ENCODE results near the gene AQP4. TPM values are rescaled to one million over a fixed set of nuclear protein-coding genes. Genes with fewer than 3 reads are reported as not detected.

Gene AQP4
- total and polyA plus RNA-seq, 2 of the 13 experiments (the other 11 are each of a cell fraction or from before 2014, with no cell fraction given), result 0.20 to 0.62 TPM

DNA sequence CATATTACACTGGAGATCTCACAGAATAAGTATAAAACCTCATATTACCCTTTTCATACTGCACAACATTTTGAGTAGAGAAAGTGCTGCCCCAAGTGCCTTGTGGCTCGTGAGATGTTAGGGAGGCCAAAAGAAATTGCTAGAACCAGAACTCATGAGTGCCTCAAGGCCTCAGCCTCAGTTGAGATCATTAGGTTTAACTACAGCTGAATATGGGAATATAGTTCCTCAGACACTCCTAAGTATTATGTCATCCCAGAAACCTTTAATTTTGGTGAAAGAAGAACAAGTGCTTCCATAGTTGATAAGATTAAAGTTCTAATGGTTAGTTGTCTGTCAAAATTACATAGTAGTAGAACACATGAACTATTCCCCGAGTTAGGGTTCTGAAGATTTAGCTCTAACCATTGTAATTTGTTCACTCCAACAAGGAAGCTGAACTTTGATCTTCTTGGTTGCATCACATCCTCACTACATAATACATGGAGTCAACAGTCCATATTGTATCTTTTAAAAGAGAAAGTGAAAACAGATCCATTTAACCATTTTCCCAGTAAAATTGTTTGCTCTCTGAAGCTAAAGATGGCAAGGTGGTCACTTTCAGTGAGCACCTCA lies 9.6 kb upstream of the AQP4 start (continued):
- TF ChIP-seq ZNF562 (CRISPR knock-in tag; IDR thresholded peaks at IDR 0.05; ENCODE audit: borderline replicate concordance) (no peak), ZBTB42 (CRISPR knock-in tag; IDR thresholded peaks at IDR 0.05) (no peak), MBD4 (IDR thresholded peaks at IDR 0.05; ENCODE audit: borderline replicate concordance, low read length) (no peak), HNF4A (CRISPR knock-in tag; IDR thresholded peaks at IDR 0.05) (peak; percentile 94), ZNF879 (CRISPR knock-in tag; IDR thresholded peaks at IDR 0.05) (no peak), ZNF619 (CRISPR knock-in tag; IDR thresholded peaks at IDR 0.05) (no peak), ZSCAN9 (CRISPR knock-in tag; IDR thresholded peaks at IDR 0.05; ENCODE audit: borderline replicate concordance) (no peak), ERF (CRISPR knock-in tag; IDR thresholded peaks at IDR 0.05) (no peak), ZNF224 (CRISPR knock-in tag; IDR thresholded peaks at IDR 0.05) (no peak), EHMT2 (IDR thresholded peaks at IDR 0.05; ENCODE audit: borderline replicate concordance, low read depth, low read length) (peak; percentile 85), ELF1 (CRISPR knock-in tag; IDR thresholded peaks at IDR 0.05) (peak; percentile 35; the same call in 1 of the 2 replicates), MYC (CRISPR knock-in tag; IDR thresholded peaks at IDR 0.05; ENCODE audit: borderline replicate concordance) (no peak), ZNF775 (CRISPR knock-in tag; IDR thresholded peaks at IDR 0.05; ENCODE audit: borderline replicate concordance) (no peak), SAP130 (CRISPR knock-in tag; IDR thresholded peaks at IDR 0.05; ENCODE audit: low read depth) (peak; percentile 50; the same call in 1 of the 2 replicates), RARA (CRISPR knock-in tag; IDR thresholded peaks at IDR 0.05) (0 out of 2 replicates have a peak, but pooled peaks have one; percentile 12), CBX5 (CRISPR knock-in tag; IDR thresholded peaks at IDR 0.05; ENCODE audit: borderline replicate concordance) (no peak), FLYWCH1 (CRISPR knock-in tag; IDR thresholded peaks at IDR 0.05) (no peak), MIER2 (CRISPR knock-in tag; IDR thresholded peaks at IDR 0.05) (0 out of 2 replicates have a peak, but pooled peaks have one; percentile 58)
- TF ChIP-seq, protein P1, sequence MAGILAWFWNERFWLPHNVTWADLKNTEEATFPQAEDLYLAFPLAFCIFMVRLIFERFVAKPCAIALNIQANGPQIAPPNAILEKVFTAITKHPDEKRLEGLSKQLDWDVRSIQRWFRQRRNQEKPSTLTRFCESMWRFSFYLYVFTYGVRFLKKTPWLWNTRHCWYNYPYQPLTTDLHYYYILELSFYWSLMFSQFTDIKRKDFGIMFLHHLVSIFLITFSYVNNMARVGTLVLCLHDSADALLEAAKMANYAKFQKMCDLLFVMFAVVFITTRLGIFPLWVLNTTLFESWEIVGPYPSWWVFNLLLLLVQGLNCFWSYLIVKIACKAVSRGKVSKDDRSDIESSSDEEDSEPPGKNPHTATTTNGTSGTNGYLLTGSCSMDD (CRISPR knock-in tag; IDR thresholded peaks at IDR 0.05), result no peak
- TF ChIP-seq, protein P2, sequence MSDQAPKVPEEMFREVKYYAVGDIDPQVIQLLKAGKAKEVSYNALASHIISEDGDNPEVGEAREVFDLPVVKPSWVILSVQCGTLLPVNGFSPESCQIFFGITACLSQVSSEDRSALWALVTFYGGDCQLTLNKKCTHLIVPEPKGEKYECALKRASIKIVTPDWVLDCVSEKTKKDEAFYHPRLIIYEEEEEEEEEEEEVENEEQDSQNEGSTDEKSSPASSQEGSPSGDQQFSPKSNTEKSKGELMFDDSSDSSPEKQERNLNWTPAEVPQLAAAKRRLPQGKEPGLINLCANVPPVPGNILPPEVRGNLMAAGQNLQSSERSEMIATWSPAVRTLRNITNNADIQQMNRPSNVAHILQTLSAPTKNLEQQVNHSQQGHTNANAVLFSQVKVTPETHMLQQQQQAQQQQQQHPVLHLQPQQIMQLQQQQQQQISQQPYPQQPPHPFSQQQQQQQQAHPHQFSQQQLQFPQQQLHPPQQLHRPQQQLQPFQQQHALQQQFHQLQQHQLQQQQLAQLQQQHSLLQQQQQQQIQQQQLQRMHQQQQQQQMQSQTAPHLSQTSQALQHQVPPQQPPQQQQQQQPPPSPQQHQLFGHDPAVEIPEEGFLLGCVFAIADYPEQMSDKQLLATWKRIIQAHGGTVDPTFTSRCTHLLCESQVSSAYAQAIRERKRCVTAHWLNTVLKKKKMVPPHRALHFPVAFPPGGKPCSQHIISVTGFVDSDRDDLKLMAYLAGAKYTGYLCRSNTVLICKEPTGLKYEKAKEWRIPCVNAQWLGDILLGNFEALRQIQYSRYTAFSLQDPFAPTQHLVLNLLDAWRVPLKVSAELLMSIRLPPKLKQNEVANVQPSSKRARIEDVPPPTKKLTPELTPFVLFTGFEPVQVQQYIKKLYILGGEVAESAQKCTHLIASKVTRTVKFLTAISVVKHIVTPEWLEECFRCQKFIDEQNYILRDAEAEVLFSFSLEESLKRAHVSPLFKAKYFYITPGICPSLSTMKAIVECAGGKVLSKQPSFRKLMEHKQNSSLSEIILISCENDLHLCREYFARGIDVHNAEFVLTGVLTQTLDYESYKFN (CRISPR knock-in tag; conservative IDR thresholded peaks at IDR 0.05), result peak; percentile 65
- TF ChIP-seq, protein P3, sequence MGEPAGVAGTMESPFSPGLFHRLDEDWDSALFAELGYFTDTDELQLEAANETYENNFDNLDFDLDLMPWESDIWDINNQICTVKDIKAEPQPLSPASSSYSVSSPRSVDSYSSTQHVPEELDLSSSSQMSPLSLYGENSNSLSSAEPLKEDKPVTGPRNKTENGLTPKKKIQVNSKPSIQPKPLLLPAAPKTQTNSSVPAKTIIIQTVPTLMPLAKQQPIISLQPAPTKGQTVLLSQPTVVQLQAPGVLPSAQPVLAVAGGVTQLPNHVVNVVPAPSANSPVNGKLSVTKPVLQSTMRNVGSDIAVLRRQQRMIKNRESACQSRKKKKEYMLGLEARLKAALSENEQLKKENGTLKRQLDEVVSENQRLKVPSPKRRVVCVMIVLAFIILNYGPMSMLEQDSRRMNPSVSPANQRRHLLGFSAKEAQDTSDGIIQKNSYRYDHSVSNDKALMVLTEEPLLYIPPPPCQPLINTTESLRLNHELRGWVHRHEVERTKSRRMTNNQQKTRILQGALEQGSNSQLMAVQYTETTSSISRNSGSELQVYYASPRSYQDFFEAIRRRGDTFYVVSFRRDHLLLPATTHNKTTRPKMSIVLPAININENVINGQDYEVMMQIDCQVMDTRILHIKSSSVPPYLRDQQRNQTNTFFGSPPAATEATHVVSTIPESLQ (CRISPR knock-in tag; conservative IDR thresholded peaks at IDR 0.05), result no peak
- TF ChIP-seq, protein P4, sequence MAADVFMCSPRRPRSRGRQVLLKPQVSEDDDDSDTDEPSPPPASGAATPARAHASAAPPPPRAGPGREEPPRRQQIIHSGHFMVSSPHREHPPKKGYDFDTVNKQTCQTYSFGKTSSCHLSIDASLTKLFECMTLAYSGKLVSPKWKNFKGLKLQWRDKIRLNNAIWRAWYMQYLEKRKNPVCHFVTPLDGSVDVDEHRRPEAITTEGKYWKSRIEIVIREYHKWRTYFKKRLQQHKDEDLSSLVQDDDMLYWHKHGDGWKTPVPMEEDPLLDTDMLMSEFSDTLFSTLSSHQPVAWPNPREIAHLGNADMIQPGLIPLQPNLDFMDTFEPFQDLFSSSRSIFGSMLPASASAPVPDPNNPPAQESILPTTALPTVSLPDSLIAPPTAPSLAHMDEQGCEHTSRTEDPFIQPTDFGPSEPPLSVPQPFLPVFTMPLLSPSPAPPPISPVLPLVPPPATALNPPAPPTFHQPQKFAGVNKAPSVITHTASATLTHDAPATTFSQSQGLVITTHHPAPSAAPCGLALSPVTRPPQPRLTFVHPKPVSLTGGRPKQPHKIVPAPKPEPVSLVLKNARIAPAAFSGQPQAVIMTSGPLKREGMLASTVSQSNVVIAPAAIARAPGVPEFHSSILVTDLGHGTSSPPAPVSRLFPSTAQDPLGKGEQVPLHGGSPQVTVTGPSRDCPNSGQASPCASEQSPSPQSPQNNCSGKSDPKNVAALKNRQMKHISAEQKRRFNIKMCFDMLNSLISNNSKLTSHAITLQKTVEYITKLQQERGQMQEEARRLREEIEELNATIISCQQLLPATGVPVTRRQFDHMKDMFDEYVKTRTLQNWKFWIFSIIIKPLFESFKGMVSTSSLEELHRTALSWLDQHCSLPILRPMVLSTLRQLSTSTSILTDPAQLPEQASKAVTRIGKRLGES (CRISPR knock-in tag; IDR thresholded peaks at IDR 0.05; ENCODE audit: borderline replicate concordance), result no peak

All from HepG2 (cell line).